HG03095 (cell line): ENCODE data around the gene SOHLH1.
"Not testable (repeated sequence)": the region's sequence is repeated elsewhere in the genome, so short reads cannot be mapped to it uniquely, and the experiment has no call there.

Experiments
- ATAC-seq: cut with Tn5 transposase; IDR thresholded peaks from one replicate; pipeline ENCODE4 v1.9.1; 2021; ENCODE audit warnings: moderate library complexity; ENCODE audit not compliant: unreplicated experiment

SOHLH1 gene

DNA sequence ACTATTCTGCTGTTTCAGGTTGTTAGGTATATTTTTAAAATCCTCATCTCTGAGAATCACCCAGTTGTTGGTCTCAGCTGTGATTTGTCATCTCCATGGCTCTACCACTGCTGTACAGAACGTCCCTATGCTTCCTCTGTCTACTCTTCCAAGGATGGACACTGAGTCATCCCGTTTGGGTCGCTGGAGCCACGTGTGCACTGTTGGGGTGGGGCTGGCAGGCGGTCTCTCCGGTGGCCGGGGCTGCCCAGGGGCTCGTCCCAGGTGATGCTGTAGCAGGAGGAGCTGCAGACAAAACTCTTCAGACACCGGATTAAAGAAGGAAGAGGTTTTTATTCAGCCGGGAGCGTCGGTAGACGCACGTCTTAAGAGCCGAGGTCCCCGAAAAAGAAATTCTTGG lies 19.2 kb downstream of the SOHLH1 start:
- ATAC-seq: no peak

DNA sequence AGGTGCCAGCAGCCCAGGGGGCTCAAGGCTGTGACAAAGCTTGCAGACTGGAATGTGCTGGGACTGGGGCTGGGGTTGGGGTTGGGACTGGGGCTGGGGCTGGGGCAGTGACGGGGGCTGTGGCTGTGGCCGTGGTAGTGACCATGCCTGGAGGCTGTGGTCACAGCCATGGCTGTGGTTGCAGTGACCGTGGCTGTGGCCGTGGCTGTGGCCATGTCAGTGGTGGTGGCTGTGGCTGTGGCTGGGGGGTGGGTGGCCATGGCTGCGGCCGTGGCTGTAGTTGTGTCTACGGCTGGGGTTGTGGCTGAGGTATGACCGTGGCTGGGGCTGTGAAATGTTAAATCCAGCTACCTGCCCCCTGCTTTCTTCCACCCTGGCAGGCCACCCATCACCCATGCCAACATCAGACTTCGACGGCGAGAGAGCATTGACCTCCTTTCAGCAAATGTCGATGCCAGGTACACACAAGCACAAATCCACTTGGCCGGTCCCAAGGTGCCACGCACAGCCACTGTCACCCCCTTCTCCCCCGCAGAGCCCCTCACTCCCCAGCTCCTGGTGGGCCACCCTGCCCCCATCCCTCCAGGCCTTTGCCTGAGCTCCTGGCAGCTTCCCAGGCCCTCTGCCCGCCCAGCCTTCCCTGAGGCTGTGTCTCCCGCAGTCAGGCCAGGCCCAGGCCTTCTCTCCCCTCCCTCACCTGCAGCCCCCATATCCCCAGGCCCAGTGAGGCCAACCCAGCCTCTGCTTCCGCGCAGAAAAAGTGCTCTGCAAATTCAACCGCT lies 20.9 kb downstream of the SOHLH1 start:
- ATAC-seq: no peak

DNA sequence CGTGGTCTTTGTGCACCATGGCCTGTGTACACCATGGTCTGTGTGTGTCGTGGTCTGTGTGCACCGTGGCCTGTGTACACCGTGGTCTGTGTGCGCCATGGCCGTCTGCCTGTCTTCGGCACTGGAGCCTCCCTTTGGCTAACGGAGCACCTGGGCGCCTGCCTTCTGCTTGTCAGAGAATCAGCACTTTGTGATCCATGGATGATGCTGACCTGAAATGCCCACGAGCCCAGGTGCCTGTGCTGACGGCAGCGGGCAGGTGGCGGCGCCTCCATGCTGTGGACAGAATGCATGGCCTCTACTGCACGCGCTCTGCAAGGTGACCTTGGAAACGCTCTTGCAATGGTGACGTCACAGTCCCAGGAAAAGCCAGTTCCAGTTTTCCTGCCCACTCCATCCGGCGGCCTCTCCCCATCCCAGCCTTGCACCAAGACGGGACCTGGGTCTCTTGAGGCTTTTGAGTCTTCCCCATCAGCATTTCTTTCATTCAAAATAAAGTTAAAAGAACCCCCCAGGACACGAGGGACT lies 21.6 kb downstream of the SOHLH1 start:
- no peak for ATAC-seq

DNA sequence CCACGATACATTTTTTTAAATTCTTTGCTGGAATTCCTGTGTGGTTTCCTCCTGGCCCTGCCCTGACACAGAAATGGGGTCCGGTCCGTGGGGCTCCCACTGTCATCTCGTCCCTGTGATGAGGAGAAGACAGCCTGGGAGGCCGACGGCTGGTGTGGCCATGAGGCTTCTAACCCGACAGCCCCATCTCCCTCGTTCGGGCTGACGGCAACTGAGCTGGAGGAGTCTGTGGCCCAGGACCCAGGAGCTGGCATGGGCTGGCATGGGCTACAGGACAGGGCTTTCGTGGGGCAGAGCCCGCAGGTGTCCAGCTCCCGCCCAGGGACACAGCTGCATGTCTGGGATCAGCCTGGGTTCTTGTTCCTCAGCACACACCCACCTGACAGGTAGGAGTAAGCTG lies 22.4 kb downstream of the SOHLH1 start:
- ATAC-seq: no peak

DNA sequence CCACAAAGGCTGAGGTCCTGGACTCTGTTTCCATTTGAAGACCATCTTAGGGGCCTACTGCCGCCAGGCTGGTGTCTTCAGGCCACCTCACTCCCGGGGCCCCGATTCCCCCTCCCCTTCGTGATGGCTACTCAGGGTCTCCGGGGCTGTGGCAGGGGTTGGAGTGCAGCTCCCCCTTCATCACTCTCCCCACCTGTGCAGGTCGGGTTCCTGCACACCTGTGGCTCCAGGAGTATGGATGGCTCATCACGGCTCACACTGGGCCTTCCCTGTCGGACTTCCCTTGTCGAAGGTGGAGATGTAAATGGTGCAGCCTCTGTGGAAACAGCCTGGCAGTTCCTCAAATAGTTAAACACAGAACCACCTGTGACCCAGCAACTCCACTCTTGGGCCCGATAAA lies 24.3 kb downstream of the SOHLH1 start:
- ATAC-seq: no peak

DNA sequence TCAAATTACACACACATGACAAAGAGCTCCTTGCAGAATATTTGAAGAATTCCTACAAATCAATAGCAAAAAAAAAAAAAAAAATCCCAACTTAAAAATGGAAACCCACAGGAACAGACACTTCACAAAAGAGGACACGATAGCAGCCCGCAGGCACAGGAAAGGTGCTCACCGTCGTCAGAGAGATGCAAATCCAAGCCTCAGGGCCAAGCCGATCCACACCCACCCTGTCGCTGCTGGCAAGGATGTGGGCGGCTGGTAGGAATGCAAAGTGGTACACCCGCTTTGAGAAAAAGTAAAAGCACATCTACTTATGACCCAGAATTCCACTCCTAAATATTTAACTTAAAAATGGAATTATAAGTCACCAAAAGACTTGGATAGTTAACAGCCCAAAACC lies 25.3 kb downstream of the SOHLH1 start:
- ATAC-seq: no peak

DNA sequence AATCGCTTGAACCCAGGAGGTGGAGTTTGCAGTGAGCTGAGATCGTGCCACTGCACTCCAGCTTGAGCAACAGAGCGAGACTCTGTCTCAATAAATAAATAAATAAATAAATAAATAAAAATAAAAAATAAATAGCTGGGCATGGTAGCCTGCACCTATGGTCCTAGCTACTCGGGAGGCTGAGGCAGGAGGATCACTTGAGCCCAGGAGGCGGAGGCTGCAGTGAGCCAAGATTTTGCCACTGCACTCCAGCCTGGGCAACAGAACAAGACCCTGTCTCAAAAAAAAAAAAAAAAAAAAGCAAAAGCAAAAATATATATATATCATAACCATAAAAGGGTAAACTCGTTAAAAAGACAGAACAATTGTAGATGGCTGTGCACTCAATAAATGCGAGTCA lies 26.5 kb downstream of the SOHLH1 start:
- ATAC-seq: not testable (repeated sequence)

DNA sequence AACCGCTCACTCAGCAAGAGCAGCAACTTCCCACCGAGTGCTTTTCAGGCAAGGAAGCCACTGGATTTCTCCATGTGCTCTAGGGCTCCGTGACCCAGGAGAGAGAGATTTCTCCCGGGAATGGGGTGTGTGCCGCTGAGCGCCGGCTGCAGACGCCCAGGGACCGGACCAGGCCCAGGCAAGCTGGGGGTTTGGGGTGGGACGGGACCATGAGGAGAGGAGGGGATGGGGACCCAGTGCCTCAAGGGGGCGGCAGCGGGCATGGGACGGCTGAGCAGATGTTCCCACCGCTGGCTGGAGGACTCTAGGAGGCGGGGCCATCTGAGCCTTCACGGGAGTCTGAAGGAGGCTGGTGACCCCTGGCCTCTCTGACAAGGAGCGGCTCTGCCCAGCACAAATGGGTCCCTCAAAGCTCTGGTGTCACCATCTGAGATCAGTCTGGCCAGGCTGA lies 27.7 kb downstream of the SOHLH1 start:
- ATAC-seq: no peak

DNA sequence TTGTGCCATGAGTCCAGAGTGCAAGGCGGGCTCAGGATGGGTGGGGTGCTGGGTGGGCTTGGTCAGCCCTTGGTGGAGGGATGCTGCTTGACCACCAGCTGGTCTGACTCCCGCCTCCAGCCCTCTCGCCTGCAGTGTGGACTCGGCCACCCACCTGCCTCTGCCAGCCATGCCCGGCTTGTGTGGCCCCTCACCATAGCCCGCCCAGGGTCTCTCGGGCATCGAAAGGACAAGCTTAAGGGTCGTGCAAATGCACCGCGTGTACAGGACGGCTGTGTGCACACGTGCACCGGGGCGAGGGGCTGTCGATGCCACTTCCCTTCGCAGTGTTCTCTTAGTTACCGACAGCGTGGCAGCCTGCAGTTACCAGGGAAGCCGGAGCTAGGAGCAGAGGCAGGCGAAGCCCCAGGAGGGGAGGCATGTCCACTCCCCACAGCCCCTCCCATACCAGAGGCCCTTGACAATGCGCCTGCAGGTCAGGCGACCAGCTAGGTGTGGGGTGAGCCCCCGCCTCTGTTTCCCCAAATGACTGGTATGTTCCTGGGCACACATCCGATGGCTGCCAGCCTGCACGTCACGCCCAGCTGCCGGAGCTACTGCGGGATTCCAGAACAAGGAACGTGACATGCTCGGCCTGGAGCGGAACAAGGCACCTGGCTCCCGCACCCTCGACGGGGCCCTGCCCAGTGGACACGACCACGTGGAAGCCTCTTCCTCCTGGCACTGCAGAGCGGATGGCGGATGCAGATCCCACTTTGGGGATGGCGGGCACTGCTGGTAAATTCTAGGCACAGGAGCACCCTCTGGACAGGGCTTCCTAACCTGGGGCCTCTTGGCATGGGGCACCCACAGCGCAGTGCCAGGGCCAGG lies 28.3 kb downstream of the SOHLH1 start:
- ATAC-seq: no peak

DNA sequence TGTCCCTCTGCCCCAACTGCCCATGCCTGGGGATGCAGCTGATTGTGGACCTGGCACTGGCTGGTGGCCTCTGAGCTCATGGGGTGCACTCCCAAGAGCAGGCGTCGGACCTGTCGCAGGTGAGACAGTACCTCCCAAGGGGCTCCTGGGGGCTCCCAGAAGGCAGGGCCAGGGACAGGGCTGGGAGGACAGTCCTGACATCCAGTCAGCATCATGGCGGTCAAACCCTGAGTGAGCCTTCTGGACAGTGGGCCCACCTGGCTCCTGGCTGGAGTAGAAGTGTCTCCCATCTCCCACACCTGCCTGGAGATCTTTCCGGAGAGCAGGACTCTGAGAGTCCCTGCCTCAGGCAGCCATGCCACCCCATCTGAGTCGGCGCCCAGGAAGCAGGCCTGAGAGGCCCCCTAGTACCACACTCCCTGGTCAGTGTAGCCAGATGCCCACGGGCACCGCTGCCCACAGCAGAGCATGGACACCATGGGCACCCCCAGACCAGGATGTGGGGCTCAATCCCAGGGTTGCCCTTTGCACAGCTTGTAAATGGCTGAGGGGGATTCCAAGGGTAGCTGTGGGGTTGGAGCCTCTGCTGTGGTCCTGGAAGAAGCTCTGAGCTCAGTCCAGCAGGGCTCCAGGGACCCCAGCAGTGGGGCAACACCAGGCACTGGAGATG lies 29.5 kb downstream of the SOHLH1 start:
- no peak for ATAC-seq

DNA sequence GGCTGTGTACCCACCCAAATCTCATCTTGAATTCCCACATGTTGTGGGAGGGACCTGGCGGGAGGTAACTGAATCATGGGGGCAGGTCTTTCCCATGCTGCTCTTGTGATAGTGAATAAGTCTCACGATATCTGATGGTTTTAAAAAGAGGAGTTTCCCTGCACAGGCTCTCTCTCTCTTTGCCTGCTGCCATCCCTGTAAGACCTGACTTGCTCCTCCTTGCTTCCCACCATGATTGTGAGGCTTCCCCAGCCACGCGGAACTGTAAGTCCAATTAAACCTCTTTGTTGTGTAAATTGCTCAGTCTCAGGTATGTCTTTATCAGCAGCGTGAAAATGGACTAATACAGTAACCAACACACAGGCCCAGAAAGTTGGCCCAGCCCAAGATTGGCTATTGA lies 30.3 kb downstream of the SOHLH1 start:
- ATAC-seq: not testable (repeated sequence)

DNA sequence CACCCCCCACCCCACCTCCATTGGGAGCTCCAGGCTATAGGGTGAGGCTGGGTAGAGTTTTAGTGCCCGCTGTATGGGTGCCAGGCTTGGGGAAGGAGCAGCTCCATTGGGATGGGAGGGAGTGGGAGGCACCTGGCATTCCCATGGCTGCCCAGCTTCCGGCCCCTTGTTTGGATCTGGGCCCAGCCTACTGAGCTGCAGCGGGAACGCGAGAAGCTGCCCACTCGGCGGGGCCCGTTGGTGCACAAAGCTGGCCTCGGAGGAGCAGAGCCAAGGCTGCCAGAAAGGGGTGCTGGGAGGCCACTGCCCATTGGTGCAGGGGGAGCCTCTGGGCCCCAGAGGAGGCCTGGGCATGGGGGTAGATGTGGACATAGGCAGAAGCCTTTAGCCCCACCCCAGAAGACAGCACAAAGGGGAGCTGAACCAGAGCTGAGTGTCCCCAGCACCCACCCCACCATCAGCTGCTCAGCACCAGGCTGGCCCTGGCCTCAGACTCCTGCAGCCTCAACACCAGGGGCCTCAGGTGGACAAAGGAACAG lies 31.7 kb downstream of the SOHLH1 start:
- ATAC-seq: no peak

DNA sequence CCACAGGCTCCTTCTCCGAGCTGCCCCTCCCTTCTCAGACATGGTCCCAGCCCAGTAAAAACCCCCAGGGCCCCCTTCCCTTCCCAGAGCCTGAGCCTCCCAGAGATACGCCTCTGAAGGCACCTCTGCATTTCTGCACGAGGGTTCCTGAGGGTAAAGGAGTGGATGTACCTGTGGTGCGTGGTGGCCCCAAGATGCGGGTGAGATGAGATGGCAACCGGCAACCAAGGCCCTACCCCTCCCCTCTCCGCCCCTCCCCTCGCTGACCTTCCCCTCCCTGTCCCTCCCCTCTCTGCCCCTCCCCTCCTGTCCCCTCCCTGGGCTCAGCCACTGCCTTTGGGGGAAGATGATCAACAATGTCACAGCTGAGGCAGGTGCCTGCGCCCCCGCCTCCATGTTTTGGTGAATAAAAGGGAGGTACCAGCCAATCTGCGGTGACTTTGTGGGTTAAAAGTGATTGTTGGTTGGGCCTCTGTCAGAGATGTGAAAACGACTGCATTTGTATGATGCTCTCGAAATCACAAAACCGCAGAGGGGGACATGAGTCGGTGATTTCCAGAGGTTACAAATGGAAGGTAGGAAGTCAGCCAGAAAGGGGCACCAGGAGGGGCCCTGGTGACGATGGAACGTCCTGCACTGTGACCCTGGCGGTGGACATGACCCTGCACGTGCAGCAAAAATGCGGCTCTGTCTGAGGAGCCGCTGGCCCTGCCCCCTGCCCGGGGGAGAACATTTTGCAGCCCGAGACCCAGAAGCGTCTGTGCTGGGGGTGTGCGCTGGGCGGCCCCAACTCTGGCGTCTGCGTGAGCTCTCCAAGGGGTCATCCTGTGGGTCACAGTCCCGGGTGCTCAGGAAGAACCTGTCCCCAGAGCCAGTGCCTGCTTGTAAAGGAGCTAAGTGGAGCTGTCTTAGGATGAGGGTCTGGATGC lies 32.5 kb downstream of the SOHLH1 start:
- ATAC-seq: no peak

DNA sequence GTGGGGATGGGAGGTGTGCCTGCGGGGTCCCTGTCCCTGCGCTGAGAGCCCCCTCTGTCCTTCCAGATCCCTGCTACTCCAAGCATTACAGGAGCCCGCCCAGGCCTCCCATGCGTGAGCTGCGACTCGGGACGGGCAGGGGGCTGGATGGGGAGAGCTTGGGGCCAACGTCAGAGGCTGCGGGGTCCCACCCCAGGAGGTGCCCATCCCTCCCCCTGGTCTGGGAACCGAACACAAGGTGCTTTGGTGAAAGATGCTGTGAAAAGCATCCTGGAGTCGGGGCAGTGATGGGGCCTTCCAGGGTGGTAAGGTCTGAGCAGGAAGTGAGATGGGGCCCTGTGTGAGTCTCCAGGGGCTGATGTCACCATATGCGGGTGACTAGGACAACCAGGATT lies 33.5 kb downstream of the SOHLH1 start:
- ATAC-seq: no peak

DNA sequence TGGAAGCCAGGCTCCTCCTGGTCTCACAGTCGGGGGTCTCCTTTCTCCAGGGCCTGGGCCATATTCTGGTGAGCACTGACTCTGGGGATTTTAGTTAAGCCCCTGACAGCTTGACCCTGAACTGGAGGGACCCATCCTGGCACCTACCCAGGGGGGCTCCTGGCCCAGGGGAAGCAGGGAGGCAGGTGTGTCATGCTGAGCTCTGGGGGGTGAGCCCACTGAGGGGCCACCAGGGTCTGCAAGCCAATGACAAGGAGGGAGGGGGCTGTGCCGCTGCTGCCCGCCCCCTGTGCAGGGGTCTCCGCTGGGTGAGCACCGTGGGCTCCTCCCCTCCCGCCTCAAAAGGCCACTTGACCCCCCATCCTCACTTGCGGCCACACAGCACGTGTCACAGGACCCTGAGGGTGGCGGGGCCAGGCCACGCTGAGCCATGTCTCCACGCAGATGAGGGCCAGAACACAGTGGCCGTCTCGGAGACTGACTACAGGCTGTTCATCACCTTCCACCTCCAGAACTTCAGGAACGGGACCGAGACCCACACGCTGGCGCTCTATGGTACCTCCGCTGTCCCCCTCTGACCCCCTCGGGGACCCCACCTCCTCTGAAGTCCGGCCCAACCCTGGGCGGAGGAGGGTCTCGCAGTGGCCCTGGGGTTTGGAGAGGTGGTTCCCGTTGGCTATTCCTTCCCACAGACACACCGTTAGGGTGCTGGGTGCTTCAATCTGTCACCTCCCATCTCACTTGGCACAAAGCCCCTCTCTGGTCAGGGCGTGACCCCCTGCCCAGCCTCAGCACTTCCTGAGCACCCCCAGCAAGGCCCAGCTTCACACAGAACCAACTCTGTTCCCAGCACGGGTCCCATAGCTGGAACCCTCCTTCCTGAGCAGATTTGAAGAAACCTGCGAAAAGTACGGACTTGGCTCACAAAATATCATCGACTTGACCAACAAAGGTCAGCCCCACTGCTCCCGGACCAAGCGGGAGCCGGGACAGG lies 34.2 kb downstream of the SOHLH1 start:
- no peak for ATAC-seq

DNA sequence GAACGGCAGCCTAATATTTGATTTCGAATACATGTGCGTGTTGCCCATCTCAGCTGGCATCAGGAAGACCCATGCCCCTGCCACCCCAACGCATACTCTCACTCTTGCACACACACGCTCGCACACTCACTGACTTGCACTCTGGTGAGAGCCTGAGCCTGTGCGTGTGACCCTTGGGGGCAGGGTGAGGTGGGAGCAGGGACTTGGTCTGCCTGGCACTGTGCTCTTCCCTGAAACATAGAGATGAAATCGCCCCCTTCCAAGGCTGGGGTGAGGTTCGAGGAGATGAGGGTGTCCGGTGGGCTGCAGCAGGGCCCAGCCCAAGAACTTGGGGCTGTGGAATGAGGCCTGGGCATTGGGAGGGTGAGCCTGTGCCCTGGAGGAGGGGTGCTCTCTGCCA lies 35.0 kb downstream of the SOHLH1 start:
- no peak for ATAC-seq

DNA sequence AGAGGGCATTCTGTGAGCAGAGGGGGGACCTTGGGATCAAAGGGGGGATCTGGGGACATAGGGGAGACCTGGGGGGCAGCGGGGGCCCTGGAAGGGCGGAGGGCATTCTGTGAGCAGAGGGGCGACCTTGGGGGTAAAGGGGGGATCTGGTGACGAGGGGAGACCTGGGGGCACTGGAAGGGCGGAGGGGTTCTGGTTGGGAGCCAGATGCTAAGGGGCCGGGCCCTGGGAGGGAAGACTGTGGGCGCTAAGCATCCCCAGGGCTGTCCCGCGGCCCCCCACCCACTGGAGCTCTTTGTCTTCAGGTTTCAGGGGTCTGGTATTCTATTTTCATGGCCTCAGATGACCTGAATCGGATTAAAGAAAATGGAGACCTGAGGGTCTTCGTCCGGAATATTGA lies 35.4 kb downstream of the SOHLH1 start:
- ATAC-seq: no peak

DNA sequence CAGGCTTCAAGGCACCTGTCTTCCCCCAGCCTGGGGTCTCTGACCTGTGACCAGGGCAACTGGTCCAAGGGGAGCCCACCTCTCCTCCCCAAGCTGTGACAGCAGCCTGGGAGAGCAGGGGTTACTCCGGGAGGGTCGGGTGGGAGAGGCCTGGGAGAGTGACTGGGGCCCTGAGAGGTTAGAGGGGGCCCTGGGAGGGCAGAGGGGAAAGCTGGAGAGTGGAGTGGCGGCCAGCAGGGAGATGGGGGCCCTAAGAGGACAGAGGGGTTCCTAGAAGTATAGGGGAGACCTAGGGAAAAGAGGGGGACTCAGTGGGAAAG lies 35.9 kb downstream of the SOHLH1 start:
- ATAC-seq: no peak
